GM18502 (cell line): Measurements from ENCODE around the gene ZFAND4.
"Not testable (repeated sequence)": the region's sequence is repeated elsewhere in the genome, so short reads cannot be mapped to it uniquely, and the experiment has no call there.

Experiments
- ATAC-seq: cut with Tn5 transposase; IDR thresholded peaks from one replicate; pipeline ENCODE4 v1.9.1; 2021; ENCODE audit warnings: mild to moderate bottlenecking; ENCODE audit not compliant: unreplicated experiment, poor library complexity

The ZFAND4 gene

GRCh38 chr10:45672181-45673073 lies at the start of gene ZFAND4:
Gene ZFAND4, minus strand, starts transcription at chr10:45672772. Its CDS starts 9,047 bp downstream, at chr10:45663725.
- peak; percentile 99 for ATAC-seq

GRCh38 chr10:45721503-45721902 lies 48.9 kb upstream of the ZFAND4 start:
- ATAC-seq: not testable (repeated sequence)

GRCh38 chr10:45717642-45718041 lies 45.1 kb upstream of the ZFAND4 start:
- ATAC-seq: not testable (repeated sequence)

GRCh38 chr10:45717053-45717452 lies 44.5 kb upstream of the ZFAND4 start:
- not testable (repeated sequence) for ATAC-seq

- ATAC-seq: not testable (repeated sequence)
Measured at GRCh38 chr10:45711223-45711622, 38.7 kb upstream of the ZFAND4 start.

GRCh38 chr10:45710200-45710796 lies 37.7 kb upstream of the ZFAND4 start:
- ATAC-seq: peak; percentile 96

- not testable (repeated sequence) for ATAC-seq
Measured at GRCh38 chr10:45678467-45678866, 5.9 kb upstream of the ZFAND4 start.

- no peak for ATAC-seq
Measured at GRCh38 chr10:45675388-45675787, 2.8 kb upstream of the ZFAND4 start.

GRCh38 chr10:45673074-45673648 lies 589 bp upstream of the ZFAND4 start:
- ATAC-seq: no peak

GRCh38 chr10:45671300-45671699 lies 1.3 kb downstream of the ZFAND4 start:
- ATAC-seq: not testable (repeated sequence)

GRCh38 chr10:45669897-45670296 lies 2.7 kb downstream of the ZFAND4 start:
- ATAC-seq: not testable (repeated sequence)

GRCh38 chr10:45660876-45661411 lies 11.6 kb downstream of the ZFAND4 start:
- ATAC-seq: no peak

GRCh38 chr10:45657033-45657926 lies 15.3 kb downstream of the ZFAND4 start:
- ATAC-seq: no peak

GRCh38 chr10:45655219-45655618 lies 17.4 kb downstream of the ZFAND4 start:
- no peak for ATAC-seq

GRCh38 chr10:45654753-45655141 lies 17.8 kb downstream of the ZFAND4 start:
- not testable (repeated sequence) for ATAC-seq

GRCh38 chr10:45653454-45653853 lies 19.1 kb downstream of the ZFAND4 start:
- peak; percentile 66 for ATAC-seq

- ATAC-seq: no peak
Measured at GRCh38 chr10:45652511-45652910, 20.1 kb downstream of the ZFAND4 start.

GRCh38 chr10:45649296-45649695 lies 23.3 kb downstream of the ZFAND4 start:
- no peak for ATAC-seq

GRCh38 chr10:45647118-45647517 lies 25.5 kb downstream of the ZFAND4 start:
- no peak for ATAC-seq
